ENCODE data around the gene ZMYM4. TPM values are rescaled to one million over a fixed set of nuclear protein-coding genes. Genes with fewer than 3 reads are reported as not detected.

ZMYM4 gene
- total RNA-seq, 1 experiment from 2014 or later: 60.3 TPM

- POLR2A ChIA-PET: no interaction called here
- Mint-ChIP-seq H3K9me3 (no peaks in the 10 kb centered on the region), H3K4me1 (peaks cover 6% of the 10 kb centered on the region), H3K27ac (no peak overlapping the region), H3K4me3 (no peak overlapping the region), H3K27me3 (ENCODE audit: low read depth) (no peaks in the 10 kb centered on the region), H3K36me3 (no peaks in the 10 kb centered on the region)
- peak; percentile 37 for DNase-seq (ENCODE audit: low spot score)
- ATAC-seq: peak; percentile 77
- CTCF ChIA-PET: interaction anchor here (0.6 to 2.1 kb wide), 11 partner anchors 10 to 114 kb away, joined by 3 to 6 read pairs (median 3); no protein-coding TSS in a partner anchor
- no peak for TF ChIP-seq STAT6 (CRISPR knock-in tag; conservative IDR thresholded peaks at IDR 0.05; ENCODE audit: low read depth)
- TF ChIP-seq NR3C1 (CRISPR knock-in tag; conservative IDR thresholded peaks at IDR 0.05; ENCODE audit: low read depth): no peak
- no peak for TF ChIP-seq AR (CRISPR knock-in tag; IDR thresholded peaks at IDR 0.05)
- no peak for TF ChIP-seq ATF1 (CRISPR knock-in tag; IDR thresholded peaks at IDR 0.05)
- TF ChIP-seq, protein P1, sequence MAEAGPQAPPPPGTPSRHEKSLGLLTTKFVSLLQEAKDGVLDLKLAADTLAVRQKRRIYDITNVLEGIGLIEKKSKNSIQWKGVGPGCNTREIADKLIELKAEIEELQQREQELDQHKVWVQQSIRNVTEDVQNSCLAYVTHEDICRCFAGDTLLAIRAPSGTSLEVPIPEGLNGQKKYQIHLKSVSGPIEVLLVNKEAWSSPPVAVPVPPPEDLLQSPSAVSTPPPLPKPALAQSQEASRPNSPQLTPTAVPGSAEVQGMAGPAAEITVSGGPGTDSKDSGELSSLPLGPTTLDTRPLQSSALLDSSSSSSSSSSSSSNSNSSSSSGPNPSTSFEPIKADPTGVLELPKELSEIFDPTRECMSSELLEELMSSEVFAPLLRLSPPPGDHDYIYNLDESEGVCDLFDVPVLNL (CRISPR knock-in tag; IDR thresholded peaks at IDR 0.05; ENCODE audit: borderline replicate concordance, low read depth): no peak
- TF ChIP-seq, protein P2, sequence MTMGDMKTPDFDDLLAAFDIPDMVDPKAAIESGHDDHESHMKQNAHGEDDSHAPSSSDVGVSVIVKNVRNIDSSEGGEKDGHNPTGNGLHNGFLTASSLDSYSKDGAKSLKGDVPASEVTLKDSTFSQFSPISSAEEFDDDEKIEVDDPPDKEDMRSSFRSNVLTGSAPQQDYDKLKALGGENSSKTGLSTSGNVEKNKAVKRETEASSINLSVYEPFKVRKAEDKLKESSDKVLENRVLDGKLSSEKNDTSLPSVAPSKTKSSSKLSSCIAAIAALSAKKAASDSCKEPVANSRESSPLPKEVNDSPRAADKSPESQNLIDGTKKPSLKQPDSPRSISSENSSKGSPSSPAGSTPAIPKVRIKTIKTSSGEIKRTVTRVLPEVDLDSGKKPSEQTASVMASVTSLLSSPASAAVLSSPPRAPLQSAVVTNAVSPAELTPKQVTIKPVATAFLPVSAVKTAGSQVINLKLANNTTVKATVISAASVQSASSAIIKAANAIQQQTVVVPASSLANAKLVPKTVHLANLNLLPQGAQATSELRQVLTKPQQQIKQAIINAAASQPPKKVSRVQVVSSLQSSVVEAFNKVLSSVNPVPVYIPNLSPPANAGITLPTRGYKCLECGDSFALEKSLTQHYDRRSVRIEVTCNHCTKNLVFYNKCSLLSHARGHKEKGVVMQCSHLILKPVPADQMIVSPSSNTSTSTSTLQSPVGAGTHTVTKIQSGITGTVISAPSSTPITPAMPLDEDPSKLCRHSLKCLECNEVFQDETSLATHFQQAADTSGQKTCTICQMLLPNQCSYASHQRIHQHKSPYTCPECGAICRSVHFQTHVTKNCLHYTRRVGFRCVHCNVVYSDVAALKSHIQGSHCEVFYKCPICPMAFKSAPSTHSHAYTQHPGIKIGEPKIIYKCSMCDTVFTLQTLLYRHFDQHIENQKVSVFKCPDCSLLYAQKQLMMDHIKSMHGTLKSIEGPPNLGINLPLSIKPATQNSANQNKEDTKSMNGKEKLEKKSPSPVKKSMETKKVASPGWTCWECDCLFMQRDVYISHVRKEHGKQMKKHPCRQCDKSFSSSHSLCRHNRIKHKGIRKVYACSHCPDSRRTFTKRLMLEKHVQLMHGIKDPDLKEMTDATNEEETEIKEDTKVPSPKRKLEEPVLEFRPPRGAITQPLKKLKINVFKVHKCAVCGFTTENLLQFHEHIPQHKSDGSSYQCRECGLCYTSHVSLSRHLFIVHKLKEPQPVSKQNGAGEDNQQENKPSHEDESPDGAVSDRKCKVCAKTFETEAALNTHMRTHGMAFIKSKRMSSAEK (CRISPR knock-in tag; IDR thresholded peaks at IDR 0.05; ENCODE audit: borderline replicate concordance): no peak
- no peak for TF ChIP-seq JUN (CRISPR knock-in tag; IDR thresholded peaks at IDR 0.05)
- no peak for TF ChIP-seq ETV6 (CRISPR knock-in tag; IDR thresholded peaks at IDR 0.05)
- TF ChIP-seq ZBTB21 (CRISPR knock-in tag; IDR thresholded peaks at IDR 0.05; ENCODE audit: borderline replicate concordance): no peak
- TF ChIP-seq, protein P3, sequence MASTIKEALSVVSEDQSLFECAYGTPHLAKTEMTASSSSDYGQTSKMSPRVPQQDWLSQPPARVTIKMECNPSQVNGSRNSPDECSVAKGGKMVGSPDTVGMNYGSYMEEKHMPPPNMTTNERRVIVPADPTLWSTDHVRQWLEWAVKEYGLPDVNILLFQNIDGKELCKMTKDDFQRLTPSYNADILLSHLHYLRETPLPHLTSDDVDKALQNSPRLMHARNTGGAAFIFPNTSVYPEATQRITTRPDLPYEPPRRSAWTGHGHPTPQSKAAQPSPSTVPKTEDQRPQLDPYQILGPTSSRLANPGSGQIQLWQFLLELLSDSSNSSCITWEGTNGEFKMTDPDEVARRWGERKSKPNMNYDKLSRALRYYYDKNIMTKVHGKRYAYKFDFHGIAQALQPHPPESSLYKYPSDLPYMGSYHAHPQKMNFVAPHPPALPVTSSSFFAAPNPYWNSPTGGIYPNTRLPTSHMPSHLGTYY (CRISPR knock-in tag; IDR thresholded peaks at IDR 0.05): no peak
- TF ChIP-seq, protein P4, sequence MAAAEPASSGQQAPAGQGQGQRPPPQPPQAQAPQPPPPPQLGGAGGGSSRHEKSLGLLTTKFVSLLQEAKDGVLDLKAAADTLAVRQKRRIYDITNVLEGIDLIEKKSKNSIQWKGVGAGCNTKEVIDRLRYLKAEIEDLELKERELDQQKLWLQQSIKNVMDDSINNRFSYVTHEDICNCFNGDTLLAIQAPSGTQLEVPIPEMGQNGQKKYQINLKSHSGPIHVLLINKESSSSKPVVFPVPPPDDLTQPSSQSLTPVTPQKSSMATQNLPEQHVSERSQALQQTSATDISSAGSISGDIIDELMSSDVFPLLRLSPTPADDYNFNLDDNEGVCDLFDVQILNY (CRISPR knock-in tag; IDR thresholded peaks at IDR 0.05): no peak
- no peak for TF ChIP-seq GRHL2 (CRISPR knock-in tag; IDR thresholded peaks at IDR 0.05; ENCODE audit: insufficient replicate concordance, severe bottlenecking)
These were observed 77.0 kb downstream of the ZMYM4 start for GRCh38 chr1:35345439-35345981.

Measured in WTC11 (cell line).